Stimulated activated CD8-positive, alpha-beta memory T cell treated with anti-CD3 and anti-CD28 coated beads, Interleukin-4, amount 100 ng/mL, for 4 hours (primary cell): ENCODE results near the gene CD68.
A peak's percentile ranks its signal among the peaks of the same experiment; 100 is the strongest.

Source experiments
- DNase-seq, 2 donors: peaks; one replicate each; pipeline ENCODE4 v3.0.0-alpha.2; 2020; ENCODE audit warnings: low read depth in 2 of 2, low spot score in 1 of 2

The CD68 gene, protein sequence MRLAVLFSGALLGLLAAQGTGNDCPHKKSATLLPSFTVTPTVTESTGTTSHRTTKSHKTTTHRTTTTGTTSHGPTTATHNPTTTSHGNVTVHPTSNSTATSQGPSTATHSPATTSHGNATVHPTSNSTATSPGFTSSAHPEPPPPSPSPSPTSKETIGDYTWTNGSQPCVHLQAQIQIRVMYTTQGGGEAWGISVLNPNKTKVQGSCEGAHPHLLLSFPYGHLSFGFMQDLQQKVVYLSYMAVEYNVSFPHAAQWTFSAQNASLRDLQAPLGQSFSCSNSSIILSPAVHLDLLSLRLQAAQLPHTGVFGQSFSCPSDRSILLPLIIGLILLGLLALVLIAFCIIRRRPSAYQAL

DNA sequence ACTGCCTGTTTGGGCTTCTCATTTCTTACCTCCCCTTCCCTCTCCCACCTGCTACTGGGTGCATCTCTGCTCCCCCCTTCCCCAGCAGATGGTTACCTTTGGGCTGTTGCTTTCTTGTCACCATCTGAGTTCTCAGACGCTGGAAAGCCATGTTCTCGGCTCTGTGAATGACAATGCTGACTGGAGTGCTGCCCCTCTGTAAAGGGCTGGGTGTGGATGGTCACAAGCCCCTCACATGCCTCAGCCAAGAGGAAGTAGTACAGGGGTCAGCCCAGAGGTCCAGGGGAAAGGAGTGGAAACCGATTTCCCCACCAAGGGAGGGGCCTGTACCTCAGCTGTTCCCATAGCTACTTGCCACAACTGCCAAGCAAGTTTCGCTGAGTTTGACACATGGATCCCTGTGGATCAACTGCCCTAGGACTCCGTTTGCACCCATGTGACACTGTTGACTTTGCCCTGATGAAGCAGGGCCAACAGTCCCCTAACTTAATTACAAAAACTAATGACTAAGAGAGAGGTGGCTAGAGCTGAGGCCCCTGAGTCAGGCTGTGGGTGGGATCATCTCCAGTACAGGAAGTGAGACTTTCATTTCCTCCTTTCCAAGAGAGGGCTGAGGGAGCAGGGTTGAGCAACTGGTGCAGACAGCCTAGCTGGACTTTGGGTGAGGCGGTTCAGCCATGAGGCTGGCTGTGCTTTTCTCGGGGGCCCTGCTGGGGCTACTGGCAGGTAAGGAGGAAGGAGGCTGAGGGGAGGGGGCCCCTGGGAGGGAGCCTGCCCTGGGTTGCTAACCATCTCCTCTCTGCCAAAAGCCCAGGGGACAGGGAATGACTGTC lies at the start of gene CD68:
CD68 (plus strand) TSS at position 638 of the 833 bp plus-strand sequence; CDS start at position 678, 40 bp downstream.
- peak; percentile 50 to 52 for DNase-seq

GRCh38 chr17:7530023-7530900 lies 49.2 kb upstream of the CD68 start:
- DNase-seq = no peak

GRCh38 chr17:7538050-7538449 lies 41.4 kb upstream of the CD68 start:
- no peak for DNase-seq

- no peak for DNase-seq
Measured at GRCh38 chr17:7538891-7539545, 40.4 kb upstream of the CD68 start.

DNA sequence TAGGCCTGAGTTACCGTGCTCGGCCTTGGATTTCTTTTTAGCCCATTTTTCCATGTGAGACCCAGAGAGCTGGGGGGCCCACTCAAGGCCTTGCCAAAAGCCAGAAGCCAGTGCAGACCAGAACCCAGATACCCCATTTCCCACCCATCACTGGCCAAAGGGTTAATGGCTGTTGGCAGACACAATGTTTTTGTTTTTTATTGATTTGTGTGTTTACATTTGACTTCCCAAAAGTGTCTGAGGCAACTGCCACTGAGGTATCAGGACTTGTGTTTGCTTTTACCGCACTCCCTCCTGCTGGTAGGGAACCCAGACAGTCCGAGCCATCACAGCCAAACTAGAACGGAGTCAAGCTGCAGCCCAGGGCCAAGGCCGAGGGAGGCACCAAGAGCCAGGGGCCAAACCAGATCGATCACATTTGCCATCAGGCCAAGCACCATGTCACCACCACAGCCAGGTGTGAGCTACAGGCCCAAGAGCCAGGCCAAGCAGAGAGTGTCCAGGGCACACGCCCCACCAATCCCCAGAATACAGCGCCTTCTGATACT lies 38.3 kb upstream of the CD68 start:
- DNase-seq = no peak

DNA sequence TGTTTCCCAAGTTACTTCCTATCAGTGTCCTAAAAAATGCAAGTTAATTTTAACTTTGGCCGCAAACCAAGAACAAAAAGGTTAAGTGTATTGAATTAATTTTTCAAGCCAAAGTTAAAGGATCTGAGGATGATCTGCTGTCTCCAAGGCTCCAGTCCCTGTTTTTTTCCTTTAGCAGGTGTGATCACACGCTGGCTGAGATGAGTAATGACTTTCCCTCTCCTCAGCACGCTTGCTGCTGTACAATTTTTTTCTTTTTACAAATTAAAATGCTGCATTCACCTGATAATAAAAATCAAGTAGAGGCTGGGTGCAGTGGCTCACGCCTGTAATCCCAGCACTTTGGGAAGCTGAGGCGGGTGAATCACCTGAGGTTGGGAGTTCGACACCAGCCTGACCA lies 34.5 kb upstream of the CD68 start:
- DNase-seq = no peak

GRCh38 chr17:7548585-7549400 lies 30.6 kb upstream of the CD68 start, which contains the start of gene TNFSF12:
Gene TNFSF12, plus strand, starts transcription at chr17:7549058. Its CDS starts 96 bp downstream, at chr17:7549154.
- DNase-seq = peak in 1 of 2 donors; percentile 35

DNA sequence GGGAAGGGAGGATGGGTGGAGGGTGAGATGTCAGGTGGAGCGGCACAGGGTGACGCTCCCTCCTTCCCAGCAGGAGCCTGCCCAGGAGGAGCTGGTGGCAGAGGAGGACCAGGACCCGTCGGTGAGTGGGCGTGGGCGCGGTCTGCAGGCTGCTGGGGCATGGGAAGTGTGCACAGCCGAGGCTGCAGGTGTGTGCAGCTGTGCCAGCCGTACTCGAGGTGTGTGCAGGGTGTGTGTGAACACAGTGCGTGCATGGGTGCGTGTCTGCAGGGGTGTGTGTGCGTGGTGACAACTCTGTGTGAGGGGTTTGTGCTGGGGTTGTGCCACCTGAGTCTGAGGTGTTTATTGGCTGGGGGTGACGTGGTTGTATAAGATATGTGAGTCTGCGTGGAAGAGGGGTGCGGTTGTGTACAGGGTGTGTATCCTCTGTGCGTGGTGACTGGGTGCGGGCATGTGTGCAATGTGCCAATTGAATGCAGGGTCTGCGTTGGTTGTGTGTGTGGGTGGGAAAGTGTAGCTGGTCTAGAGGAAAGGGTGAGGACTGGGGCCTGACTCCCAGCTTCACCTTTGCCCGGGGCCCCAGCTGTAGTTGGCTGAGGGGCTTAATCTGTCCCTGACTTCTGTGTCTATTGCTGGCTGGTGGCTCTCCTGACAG lies 29.9 kb upstream of the CD68 start:
- no peak for DNase-seq

- no peak for DNase-seq
Measured at GRCh38 chr17:7550344-7550743, 29.1 kb upstream of the CD68 start.

DNA sequence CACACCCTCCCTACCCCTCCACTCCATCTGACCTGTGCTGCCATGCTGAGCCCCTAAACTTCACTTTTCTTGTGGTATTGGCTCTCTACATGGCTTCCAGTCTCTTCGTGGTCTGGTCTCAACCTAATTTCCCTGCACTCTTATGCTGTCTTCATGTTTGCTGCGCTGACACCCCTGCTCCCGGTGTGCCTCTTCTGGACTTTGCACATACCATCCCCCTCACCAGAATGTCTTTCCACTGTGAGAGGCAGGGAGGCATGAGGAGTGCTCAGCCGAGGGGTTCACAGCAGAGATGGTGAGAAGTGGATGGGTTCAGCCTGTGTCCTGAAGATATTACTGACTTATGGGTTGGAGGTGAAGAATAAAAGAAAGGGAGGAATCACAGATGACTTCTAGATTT lies 28.0 kb upstream of the CD68 start:
- no peak for DNase-seq

DNA sequence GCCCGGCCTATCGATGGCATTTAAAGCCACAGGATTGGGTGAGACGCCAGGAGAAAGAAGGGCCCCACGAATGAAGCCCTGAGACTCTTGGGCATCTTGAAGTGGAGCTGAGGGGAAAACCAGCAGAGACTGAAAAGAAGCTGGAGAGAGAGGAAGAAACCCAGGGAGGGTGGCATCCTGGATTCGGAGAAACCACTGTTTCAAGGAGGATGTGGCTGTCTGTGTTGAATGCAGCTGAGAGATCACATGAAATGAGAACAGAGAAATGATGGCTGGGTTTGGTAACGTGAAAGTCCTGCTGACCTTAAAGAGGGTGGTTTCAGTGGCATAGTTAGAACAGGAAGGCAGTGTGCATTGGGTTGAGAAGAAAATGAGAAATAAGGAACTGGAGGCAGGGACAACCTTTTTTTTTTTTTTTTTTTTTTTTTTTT lies 26.8 kb upstream of the CD68 start:
- no peak for DNase-seq

DNA sequence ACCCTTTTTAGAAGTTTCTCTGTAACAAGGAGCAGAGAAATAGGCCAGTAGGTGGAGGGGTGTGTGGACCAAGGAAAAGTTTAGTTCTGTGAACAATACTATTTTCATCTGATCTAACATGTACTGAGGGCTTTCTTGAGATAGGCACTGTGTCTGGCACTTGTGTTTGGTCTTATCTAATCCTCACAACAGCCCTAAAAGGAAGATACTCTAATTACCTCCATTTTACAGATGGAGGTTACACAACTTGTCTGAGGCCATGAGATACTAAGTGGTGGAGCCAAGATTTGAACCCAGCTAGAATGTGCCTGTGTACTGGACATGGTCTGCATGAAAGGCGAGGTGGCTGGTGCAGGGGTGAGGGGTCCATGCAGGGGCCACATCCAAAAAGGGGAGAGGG lies 26.1 kb upstream of the CD68 start:
- no peak for DNase-seq

DNA sequence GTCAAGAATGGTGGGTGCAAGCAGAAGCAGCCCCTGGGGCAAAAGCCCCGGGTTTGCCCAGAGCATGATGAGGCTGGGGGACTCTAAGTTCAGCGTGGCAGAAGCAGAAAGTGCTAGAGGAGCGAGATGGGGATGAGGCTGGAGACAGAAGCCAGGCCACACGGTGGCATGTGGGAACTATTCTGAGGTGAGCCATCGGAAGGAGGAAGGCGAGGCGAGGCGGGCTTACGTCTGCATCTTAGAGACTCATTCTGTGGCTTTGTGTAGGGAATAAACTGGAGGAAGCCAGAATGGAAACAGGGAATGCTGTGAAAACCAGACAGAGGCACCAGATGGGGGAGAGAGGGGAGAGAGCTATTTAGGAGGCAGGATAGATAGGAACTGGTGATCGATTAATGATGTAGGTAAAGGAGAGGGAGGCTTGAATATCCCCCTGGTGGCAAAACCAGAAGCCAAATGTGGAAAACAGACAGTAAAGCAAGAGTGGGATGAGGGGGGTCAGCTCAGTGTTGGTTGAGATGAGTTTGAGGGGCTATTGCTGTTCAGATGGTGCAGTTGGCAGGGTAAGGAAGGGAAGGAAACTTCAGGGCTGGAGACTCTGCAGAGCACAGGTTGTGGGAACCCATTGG lies 24.0 kb upstream of the CD68 start:
- no peak for DNase-seq

GRCh38 chr17:7556627-7557026 lies 22.8 kb upstream of the CD68 start:
- DNase-seq = no peak

GRCh38 chr17:7557147-7557764 lies 22.2 kb upstream of the CD68 start:
- DNase-seq = no peak

GRCh38 chr17:7557775-7558543 lies 21.5 kb upstream of the CD68 start:
- DNase-seq = no peak

GRCh38 chr17:7558544-7559319 lies 20.7 kb upstream of the CD68 start, which contains the start of gene TNFSF13:
Gene TNFSF13, plus strand, starts transcription at chr17:7558750. Its CDS starts 290 bp downstream, at chr17:7559040.
- DNase-seq = no peak
